GM18507 (cell line): Measurements from ENCODE around the gene NTSR1.

Experiments
- DNase-seq: peaks from one replicate; pipeline ENCODE4 v3.0.0; 2011; ENCODE audit warnings: low read depth; ENCODE audit not compliant: insufficient read length; ENCODE audit errors: extremely low spot score
- FAIRE-seq: peaks from 2 replicates; lab custom pipeline; 2011; peaks lifted over from hg19 to GRCh38; lab: Jason Lieb, UNC

The NTSR1 gene

GRCh38 chr20:62792182-62792939, 83.7 kb downstream of the NTSR1 start:
- no peak for FAIRE-seq
- DNase-seq, result no peak

DNA sequence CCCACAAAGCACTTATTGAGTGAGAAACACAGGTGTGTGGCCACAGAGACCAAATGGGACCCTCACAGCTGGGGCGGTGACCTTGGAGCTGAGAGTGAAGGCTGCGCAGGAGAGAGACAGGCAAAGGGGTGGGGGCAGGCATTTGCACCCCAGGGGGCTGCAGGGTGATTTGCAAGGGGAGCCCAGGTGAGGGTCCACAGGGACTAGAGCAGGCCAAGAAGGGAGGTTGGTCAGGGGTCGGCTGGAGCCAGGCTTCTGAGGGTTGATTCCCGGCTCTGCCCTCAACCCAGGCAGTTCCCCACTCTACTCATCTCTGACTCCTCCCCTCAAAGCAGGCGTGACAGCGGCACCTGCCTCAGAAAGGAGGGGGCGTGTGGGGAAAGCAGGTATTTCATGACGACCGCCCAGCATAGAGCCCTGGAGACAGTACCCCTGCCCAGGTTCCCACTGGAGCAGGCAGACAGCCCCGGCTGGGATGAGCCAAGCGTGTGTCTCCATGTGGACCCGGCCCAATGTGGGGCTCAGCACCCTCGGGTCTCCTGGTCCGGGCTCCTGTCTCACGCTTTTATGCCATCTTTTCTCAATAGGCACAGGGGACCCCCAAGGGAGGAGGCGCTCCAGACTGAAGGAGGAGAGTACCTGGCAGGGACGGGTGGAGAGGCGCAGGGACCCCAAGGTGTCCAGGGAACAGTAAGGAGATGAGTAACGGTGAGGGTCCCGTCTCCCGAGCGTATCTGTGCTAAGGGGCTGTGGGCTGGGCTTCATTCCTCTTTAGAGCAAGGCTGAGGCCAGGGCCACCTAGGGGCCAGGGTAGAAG, 84.5 kb downstream of the NTSR1 start:
- DNase-seq (no peak), FAIRE-seq (no peak)

DNA sequence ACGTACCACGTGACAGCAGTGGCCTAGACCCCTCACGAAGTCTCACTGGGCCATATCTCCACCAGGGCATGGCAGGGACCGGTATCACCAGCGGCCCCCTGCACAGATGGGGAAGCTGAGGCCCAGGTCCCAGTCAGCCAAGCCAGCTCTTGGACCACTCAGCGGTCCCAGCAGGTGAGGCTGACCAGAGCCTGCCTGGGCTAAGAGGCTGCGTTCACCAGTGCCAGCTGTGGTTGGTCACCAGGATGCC, 85.0 kb downstream of the NTSR1 start:
- FAIRE-seq (no peak), DNase-seq (no peak)

DNA sequence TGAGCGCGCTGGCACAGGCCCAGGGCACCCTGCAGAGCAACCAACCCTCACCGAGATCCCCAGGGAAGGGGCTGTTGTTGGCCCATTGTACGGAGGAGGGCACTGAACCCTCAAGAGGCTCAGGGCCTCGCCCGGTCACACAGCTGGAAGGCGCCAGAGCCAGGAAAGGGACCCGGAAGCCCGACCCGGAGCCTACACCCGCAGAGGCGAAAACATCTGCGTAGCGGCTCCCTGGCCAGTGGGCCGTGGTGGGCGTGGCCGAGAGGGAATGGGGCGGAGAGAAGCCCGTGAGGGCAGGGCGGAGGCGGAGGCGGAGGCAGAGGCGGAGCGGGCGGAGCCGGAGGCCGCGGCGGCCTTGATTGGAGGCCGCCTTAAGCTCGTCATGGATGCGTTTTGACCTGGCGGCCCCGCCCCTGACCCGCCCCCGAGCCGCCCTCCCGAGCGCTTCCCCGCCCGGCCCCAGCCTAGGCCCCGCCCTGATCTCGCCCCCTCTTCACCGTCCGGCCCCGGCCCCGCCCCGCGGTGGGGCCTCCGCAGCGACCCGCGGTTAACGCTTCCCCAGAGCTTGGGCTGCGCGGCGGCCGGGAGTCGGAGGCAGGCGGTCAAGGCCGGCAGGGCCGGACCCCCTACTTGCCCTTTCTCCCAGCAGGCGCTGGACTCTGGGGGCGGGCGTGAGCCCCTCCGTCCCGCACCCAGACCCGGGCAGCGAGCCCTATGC, 85.5 kb downstream of the NTSR1 start:
- FAIRE-seq (peak; percentile 94), DNase-seq (peak; percentile 85)

- DNase-seq, result no peak
- no peak for FAIRE-seq
Observed at GRCh38 chr20:62795023-62795761, 86.6 kb downstream of the NTSR1 start.

DNA sequence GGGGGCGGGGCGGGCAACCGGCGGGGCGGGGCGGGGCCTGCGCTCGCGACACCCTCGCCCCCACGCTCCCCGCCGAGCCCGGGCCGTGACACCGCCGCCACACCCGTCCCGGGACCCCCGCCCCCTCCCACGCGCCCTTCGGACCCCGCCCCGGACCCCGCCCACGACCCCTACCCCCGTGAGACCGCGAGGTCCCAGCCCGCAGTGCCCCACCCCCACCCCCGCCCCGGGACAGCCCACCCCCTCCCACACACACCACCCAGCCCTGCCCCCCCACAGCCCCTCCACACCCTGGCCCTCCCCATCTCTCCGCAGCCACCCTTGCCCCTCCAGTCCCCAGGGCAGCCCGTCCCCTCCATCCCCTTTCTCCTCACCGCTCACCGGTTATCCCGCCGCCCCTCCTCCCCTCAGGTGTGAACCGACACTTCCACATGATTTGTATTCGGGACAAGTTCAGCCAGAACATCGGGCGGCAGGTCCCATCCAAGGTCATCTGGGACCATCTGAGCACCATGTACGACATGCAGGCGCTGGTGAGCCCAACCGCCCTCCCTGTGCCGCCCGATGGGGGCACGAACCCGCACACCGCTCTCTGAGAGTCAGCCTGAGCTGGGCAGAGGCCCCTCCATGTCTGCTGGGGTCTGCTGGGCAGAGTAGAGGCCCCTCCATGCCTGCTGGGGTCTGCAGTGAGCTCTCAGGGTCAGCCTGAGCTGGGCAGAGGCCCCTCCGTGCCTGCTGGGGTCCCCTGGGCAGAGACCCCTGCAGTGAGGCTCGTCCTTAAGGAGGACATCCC, 88.3 kb downstream of the NTSR1 start:
- FAIRE-seq (no peak), DNase-seq (no peak)

- DNase-seq (no peak), FAIRE-seq (no peak)
Observed at GRCh38 chr20:62797671-62798532, 89.3 kb downstream of the NTSR1 start.

- FAIRE-seq (no peak), DNase-seq (no peak)
Observed at GRCh38 chr20:62799036-62799435, 90.4 kb downstream of the NTSR1 start.

DNA sequence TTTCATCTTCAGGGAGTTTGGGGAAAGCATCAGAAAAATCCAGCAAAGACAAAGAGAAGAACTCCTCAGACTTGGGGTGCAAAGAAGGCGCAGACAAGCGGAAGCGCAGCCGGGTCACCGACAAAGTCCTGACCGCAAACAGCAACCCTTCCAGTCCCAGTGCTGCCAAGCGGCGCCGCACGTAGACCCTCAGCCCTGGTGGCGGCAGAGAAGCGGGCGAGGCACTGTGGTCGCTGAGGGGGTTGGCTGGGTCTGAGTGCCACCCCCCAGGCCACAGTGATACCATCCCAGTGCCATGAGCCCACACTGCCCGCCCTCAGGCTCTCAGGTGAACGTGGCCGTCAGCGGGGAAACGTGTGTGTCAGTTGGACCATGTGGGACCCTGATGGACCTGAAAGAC, 90.8 kb downstream of the NTSR1 start:
- DNase-seq (no peak), FAIRE-seq (no peak)

DNA sequence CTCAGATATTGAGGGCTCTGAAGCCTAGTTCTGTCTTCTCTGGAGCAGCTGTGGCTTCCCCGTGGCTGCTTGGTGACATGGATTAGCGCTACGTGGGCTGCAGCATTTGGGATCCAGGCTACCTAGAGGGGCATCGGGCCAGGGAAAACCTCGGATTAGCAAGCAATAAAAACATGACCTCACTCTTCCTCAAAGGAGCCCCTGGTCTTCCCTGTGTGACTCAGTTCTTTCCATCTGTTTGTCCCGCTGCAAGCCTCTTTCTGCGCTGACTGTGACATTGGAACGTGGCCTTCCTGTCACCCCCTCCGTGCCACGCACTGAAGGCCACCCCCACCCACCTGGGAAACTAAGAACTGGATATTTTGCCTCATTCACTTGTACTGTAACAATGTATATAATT, 91.2 kb downstream of the NTSR1 start:
- DNase-seq (no peak), FAIRE-seq (no peak)

DNA sequence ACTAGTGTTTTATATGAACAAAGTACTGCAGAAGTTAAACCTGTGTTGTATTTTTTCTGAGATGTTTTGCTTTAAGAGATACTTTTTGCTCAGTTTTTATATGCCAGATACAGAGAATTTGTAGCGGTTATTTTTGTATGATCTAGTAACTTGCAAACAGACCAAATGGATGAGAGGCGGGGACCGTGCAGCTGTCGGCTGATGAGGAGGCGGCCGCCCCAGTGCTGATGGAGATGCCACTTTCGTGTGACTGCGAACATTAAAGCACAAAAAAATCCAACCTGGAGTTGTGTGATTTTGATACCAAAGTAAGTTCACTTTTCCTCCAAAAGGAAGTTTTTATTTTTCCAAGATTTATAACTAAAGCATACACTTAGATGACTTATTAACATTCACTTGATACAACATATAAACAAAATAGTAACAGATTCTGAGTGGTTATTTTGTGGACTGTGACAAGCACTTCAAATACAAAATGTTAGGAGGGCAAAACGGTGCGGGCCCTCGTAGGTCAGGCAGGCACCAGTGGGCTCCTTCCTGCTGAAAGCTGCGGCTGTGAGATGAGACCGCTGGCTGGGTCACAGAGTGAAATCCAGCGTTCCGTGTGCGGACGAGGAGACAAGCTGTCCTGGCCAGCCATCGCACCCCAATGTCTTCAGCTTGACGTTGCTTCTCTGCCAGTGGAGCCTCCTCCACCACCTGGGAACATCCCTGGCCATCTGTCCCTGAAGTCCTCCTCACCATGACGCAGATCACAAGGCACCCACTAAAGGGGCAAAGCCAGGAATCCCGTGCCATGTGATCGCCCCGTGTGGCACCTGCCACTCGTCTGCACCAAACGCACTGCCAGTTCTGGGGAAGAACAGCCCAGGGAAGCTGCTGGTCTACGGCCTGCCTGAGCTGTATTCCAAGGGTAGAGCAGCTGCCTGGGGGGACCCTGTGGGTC, 92.0 kb downstream of the NTSR1 start:
- FAIRE-seq (no peak), DNase-seq (no peak)

- no peak for DNase-seq
- no peak for FAIRE-seq
Observed at GRCh38 chr20:62801284-62802010, 92.8 kb downstream of the NTSR1 start.

DNA sequence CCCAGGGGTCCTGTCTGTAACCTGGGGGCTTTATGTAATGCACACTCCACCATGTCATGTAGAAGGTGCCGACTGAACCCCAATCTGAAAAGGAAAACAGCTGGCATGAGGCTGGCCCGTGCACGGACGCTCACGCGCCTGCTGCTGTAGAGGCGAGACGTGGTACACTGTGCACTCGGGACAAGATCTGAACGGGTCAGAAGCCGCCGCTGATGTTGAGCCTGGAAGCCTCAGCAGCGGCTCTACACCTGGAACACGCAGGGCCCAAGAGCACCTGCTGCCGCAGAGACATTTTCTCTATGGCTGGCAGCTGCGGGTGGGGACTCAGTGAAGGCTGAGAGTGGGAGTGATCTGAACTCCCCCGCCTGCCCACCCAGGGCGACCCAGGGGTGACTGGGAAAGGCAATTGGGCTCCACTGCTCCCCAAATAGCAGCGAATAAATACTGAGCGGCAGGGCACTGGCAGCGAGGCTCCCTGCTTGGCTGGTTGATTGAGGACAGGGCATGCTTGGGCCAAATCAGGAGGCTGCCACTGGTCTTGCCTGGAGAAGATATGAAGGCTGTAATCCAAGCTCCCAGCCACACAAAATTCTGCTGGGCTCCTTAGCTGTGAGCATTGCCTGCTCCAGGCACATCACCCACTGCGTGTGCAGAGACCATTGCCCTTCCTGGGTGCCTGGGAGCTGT, 93.5 kb downstream of the NTSR1 start:
- FAIRE-seq (no peak), DNase-seq (no peak)

- FAIRE-seq (no peak), DNase-seq (no peak)
Observed at GRCh38 chr20:62804021-62804626, 95.5 kb downstream of the NTSR1 start.

DNA sequence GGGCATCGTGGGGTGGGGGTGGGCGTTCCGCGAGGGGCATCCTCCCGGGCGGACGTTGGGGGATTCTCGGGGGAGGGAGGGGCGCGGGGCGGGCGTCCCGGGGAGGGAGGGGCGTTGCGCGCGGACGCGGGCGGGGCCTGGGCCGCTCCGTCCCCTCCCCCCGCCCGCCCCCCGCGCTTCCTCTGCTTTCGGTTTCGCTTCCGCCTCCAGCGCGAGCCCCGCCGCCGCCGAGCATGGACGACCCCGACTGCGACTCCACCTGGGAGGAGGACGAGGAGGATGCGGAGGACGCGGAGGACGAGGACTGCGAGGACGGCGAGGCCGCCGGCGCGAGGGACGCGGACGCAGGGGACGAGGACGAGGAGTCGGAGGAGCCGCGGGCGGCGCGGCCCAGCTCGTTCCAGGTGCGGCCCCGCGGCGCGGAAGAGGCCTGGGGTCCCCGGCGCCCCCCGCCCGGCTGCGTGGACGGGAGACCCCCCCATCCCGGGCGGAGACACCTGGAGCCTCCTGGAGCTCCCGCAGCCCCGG, 96.1 kb downstream of the NTSR1 start, which contains the start of gene OGFR:
OGFR (plus strand) TSS at position 209 of the 528 bp plus-strand sequence; CDS start at position 234, 25 bp downstream.
- FAIRE-seq, result no peak
- peak; percentile 78 for DNase-seq
